LNCaP clone FGC (cell line): ENCODE results near the gene ITPRID2.

Source experiments
- DNase-seq: peaks from one replicate; pipeline ENCODE4 v3.0.0-alpha.2; 2011; ENCODE audit warnings: low read depth
- H3K4me3 ChIP-seq: 2 replicates; pipeline ENCODE4 v1.5.1; 2011; ENCODE audit warnings: mild to moderate bottlenecking, low read depth, low read length, control low read depth
- TF ChIP-seq, protein P1 (sequence below): IDR thresholded peaks from 2 replicates; pipeline ENCODE4 v1.5.1; 2012; ENCODE audit warnings: mild to moderate bottlenecking; ENCODE audit not compliant: control insufficient read depth, insufficient read depth; ENCODE audit errors: extremely low read depth

The ITPRID2 gene

DNA sequence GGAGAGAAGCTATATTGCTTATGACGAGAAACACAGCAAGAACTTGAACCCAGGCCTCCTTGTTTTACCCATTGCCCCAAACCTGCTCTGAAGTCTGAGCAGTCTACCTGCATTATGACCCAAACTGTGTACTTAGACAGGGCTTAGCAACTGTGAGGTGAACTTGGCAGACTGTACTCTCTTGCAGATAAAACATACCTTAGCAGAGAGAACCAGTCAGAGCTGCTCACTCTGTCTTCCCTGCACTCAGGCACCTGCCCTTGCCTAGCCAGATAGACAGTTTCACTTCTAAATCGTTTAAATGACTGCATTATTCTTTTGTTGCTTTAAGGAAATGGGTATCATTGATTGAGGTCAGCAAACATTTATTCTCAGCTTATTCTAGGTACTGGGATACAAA, 20.3 kb downstream of the ITPRID2 start:
- TF ChIP-seq, protein P1, sequence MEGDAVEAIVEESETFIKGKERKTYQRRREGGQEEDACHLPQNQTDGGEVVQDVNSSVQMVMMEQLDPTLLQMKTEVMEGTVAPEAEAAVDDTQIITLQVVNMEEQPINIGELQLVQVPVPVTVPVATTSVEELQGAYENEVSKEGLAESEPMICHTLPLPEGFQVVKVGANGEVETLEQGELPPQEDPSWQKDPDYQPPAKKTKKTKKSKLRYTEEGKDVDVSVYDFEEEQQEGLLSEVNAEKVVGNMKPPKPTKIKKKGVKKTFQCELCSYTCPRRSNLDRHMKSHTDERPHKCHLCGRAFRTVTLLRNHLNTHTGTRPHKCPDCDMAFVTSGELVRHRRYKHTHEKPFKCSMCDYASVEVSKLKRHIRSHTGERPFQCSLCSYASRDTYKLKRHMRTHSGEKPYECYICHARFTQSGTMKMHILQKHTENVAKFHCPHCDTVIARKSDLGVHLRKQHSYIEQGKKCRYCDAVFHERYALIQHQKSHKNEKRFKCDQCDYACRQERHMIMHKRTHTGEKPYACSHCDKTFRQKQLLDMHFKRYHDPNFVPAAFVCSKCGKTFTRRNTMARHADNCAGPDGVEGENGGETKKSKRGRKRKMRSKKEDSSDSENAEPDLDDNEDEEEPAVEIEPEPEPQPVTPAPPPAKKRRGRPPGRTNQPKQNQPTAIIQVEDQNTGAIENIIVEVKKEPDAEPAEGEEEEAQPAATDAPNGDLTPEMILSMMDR: no peak

DNA sequence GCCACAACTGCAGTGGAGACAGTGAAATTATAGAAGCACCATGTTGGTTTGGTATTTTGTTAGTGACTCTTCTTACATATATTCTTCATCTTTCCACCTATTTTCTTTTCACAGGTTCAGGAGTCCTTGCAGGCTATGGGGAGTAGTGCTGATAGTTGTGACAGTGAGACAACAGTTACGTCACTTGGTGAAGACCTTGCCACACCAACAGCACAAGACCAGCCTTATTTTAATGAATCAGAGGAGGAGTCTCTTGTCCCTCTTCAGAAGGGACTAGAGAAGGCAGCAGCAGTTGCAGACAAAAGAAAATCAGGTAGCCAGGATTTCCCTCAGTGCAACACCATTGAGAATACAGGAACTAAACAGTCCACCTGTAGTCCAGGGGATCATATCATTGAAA, 23.6 kb downstream of the ITPRID2 start:
- DNase-seq: no peak
- TF ChIP-seq, protein P1: no peak
- no peak overlapping the region for H3K4me3 ChIP-seq

More for the DNA sequence above, 20.3 kb downstream of the ITPRID2 start:
- peak; percentile 59 for DNase-seq
- no peak overlapping the region for H3K4me3 ChIP-seq

DNA sequence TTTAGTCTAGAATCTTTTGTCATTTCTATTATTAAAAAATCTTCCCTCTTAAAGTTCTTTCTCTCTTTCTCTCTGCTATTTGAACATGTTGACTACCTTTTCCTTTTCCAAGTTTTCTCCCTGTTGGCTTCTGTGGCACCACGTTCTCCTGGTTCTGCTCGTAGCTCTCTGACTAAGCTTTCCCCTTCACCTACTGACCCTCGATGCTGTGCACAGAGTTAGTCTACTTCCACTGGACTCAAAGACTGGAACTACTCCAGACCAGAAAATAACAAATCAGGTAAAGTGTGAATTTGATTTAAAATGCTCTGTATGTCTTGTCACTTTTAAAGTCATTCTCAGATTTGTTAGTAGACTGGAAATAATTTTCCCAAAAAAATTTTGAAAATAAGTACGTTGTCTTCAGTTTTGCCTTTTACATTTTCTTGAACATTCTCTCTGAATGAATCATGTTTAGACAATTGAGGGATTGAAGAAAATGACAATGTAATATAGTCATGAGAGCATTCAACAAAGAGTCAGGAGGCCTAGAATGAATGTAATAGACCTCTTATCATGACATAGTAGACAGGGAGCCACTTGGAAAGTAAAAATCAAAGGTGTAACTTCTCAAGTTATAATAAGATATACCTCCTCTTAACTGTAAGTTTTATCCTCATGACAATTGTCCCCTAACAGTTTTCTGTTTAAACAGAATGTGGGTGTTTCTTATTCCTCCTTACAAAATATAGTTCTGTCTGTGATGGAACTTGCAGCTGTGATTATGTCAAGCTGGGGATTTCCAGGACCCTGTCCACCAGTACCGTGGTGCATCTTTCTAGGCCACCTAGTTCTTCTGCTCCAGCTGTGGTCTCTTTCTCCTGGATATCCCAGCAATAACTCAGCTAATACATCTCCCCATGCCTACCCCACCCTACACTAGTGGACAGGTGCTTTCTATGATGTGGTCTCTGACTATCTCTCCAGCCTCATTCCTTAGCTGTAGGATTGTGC, 25.5 kb downstream of the ITPRID2 start:
- DNase-seq: no peak
- TF ChIP-seq, protein P1: no peak
- H3K4me3 ChIP-seq: no peak overlapping the region

DNA sequence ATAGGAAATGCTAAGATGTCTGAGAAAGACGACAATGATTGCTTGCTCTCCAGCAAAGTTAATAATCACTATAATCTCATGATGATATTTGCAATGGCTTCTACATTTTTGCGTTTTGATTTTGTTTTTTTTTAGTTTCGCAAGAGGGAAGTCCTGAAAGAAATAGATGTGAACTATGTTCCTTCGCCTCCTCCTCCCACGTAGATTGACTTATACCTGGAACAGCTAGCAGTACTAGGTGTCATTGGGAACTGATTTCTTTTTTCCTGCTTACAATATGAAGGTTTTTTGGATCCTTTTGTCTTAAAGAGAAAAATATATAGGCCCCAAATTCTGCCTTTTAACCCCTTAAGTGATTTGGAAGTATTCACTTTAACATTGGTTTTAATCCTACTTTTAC, 26.7 kb downstream of the ITPRID2 start:
- no peak overlapping the region for H3K4me3 ChIP-seq
- TF ChIP-seq, protein P1: no peak
- no peak for DNase-seq

DNA sequence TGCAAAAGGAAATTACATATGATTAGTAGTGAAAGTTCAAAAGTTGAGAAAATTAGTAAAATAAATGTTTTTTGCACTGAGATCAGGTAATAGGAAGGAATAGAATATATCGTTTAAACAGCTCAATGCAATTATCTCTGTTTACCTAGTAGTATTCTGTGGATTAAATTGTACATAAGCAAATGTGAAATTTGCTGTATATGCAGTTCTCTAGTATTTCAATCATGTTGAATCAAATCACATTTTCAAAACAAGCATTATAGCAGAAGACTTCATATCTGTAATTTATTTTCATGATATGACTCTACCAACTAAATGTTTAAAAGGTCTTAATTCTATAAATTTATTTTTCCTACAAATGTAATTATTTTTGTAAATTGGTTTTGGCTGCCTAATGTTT, 31.6 kb downstream of the ITPRID2 start:
- no peak overlapping the region for H3K4me3 ChIP-seq
- no peak for DNase-seq
- TF ChIP-seq, protein P1: no peak

DNA sequence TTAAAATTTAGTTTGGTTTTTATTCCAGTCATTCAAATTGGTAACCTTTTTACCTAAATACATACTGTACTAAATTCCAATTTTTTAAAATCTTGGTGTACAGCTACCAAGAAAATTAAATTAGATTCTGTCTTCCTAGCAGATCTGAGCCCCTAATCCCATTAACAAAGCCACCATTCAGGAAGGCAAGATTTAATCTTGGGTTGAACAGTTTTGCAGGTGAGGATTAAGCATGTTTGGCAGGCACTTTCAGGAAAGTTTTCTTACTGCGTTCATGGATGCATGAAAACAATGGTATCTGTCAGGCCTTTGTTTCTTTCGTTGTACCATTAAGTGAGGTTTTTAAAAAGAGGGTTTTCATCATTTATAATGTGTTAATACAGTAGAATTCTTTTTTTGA, 32.8 kb downstream of the ITPRID2 start:
- DNase-seq: no peak
- no peak overlapping the region for H3K4me3 ChIP-seq
- TF ChIP-seq, protein P1: no peak
